HEK293 (cell line): ENCODE data around the gene CPNE4.

Source experiments
- CTCF ChIA-PET: fragments of 350-600 bp; formaldehyde crosslinking; extraction: SDS; loops from one replicate; lab custom pipeline; 2021; ENCODE audit warnings: antibody characterized with exemption; lab: Yijun Ruan, JAX
- POLR2A ChIA-PET: fragments of 300-600 bp; formaldehyde crosslinking; extraction: SDS; loops from one replicate; lab custom pipeline; 2020; ENCODE audit warnings: antibody characterized with exemption, inconsistent platforms; lab: Yijun Ruan, JAX
- H3K27ac ChIP-seq: fragments of 200-500 bp; sonication (Bioruptor generic); 2 replicates; pipeline ENCODE4 v1.5.1; 2014; ENCODE audit warnings: low read depth, low read length, control low read depth, inconsistent platforms; ENCODE audit errors: extremely low read depth
- H3K36me3 ChIP-seq, 2 experiments: fragments of 200-500 bp in 1 of 2; sonication (Bioruptor generic) in 1 of 2; 1 replicate in 1 of 2; 2 replicates in 1 of 2; pipeline ENCODE4 v1.5.1; 2014 to 2017; ENCODE audit warnings: inconsistent platforms in 2 of 2, low read length in 2 of 2; ENCODE audit not compliant: control insufficient read depth in 2 of 2, insufficient read depth in 1 of 2
- H3K4me1 ChIP-seq: fragments of 200-500 bp; sonication (Bioruptor generic); 2 replicates; pipeline ENCODE4 v1.5.1; 2014; ENCODE audit warnings: mild to moderate bottlenecking, low read length, inconsistent platforms; ENCODE audit not compliant: control insufficient read depth, insufficient read depth
- H3K4me3 ChIP-seq: 2 replicates; pipeline ENCODE4 v1.5.1; 2011; ENCODE audit warnings: low read depth, mild to moderate bottlenecking, control low read depth, low read length, moderate library complexity
- H3K9me3 ChIP-seq: fragments of 200-500 bp; sonication (Bioruptor generic); 2 replicates; pipeline ENCODE4 v1.5.1; 2014; ENCODE audit warnings: low read depth, low read length, inconsistent platforms; ENCODE audit not compliant: control insufficient read depth, insufficient read depth
- BCL11A ChIP-seq: fragments of 450-650 bp; formaldehyde crosslinking; IDR thresholded peaks from 2 replicates; pipeline ENCODE4 v1.5.1; 2016; ENCODE audit warnings: low read depth, missing biosample characterization, missing genetic modification characterization
- GFI1B ChIP-seq: fragments of 450-650 bp; formaldehyde crosslinking; IDR thresholded peaks from 2 replicates; pipeline ENCODE4 v1.5.1; 2016; ENCODE audit warnings: missing biosample characterization, missing genetic modification characterization
- HOXA7 ChIP-seq: sonication (generic); formaldehyde crosslinking; IDR thresholded peaks from 2 replicates; pipeline ENCODE4 v1.8.1; 2022; ENCODE audit warnings: missing genetic modification reagents, borderline replicate concordance
- KLF1 ChIP-seq: fragments of 450-650 bp; formaldehyde crosslinking; IDR thresholded peaks from 2 replicates; pipeline ENCODE4 v1.5.1; 2016; ENCODE audit warnings: missing biosample characterization, missing genetic modification characterization
- KLF9 ChIP-seq: fragments of 450-650 bp; formaldehyde crosslinking; IDR thresholded peaks from 2 replicates; pipeline ENCODE4 v1.5.1; 2016; ENCODE audit warnings: missing biosample characterization, missing genetic modification characterization, low read depth
- MYNN ChIP-seq: fragments of 450-650 bp; formaldehyde crosslinking; IDR thresholded peaks from 2 replicates; pipeline ENCODE4 v1.5.1; 2016; ENCODE audit warnings: missing biosample characterization, missing genetic modification characterization, borderline replicate concordance
- OVOL3 ChIP-seq: fragments of 450-650 bp; formaldehyde crosslinking; IDR thresholded peaks from 2 replicates; pipeline ENCODE4 v1.5.1; 2016; ENCODE audit warnings: missing biosample characterization, missing genetic modification characterization
- ZFP41 ChIP-seq: fragments of 450-650 bp; formaldehyde crosslinking; IDR thresholded peaks from 2 replicates; pipeline ENCODE4 v1.5.1; 2016; ENCODE audit warnings: missing biosample characterization, missing genetic modification characterization, borderline replicate concordance
- ZNF174 ChIP-seq: fragments of 450-650 bp; formaldehyde crosslinking; IDR thresholded peaks from 2 replicates; pipeline ENCODE4 v1.5.0; 2017; ENCODE audit warnings: missing biosample characterization, mild to moderate bottlenecking, missing genetic modification characterization
- ZNF221 ChIP-seq: fragments of 450-650 bp; formaldehyde crosslinking; IDR thresholded peaks from 2 replicates; pipeline ENCODE4 v1.5.1; 2017; ENCODE audit warnings: missing biosample characterization, missing genetic modification characterization, borderline replicate concordance
- ZNF266 ChIP-seq: fragments of 450-650 bp; formaldehyde crosslinking; IDR thresholded peaks from 2 replicates; pipeline ENCODE4 v1.5.1; 2016; ENCODE audit warnings: missing biosample characterization, missing genetic modification characterization, low read depth
- ZNF335 ChIP-seq: fragments of 450-650 bp; formaldehyde crosslinking; conservative IDR thresholded peaks from 2 replicates; pipeline ENCODE4 v1.5.1; 2016; ENCODE audit warnings: missing biosample characterization, missing genetic modification characterization
- ZNF366 ChIP-seq: fragments of 450-650 bp; formaldehyde crosslinking; conservative IDR thresholded peaks from 2 replicates; pipeline ENCODE4 v1.5.1; 2016; ENCODE audit warnings: missing biosample characterization, missing genetic modification characterization
- ZNF391 ChIP-seq: fragments of 450-650 bp; formaldehyde crosslinking; IDR thresholded peaks from 2 replicates; pipeline ENCODE4 v1.5.1; 2016; ENCODE audit warnings: low read depth, missing biosample characterization, missing genetic modification characterization, borderline replicate concordance
- ZNF394 ChIP-seq: fragments of 450-650 bp; formaldehyde crosslinking; IDR thresholded peaks from 2 replicates; pipeline ENCODE4 v1.5.1; 2016; ENCODE audit warnings: missing biosample characterization, missing genetic modification characterization, mild to moderate bottlenecking, moderate library complexity, borderline replicate concordance
- ZNF423 ChIP-seq: fragments of 450-650 bp; formaldehyde crosslinking; IDR thresholded peaks from 2 replicates; pipeline ENCODE4 v1.5.1; 2016; ENCODE audit warnings: missing biosample characterization, missing genetic modification characterization
- ZNF501 ChIP-seq: fragments of 450-650 bp; formaldehyde crosslinking; IDR thresholded peaks from 2 replicates; pipeline ENCODE4 v1.5.1; 2016; ENCODE audit warnings: missing biosample characterization, missing genetic modification characterization
- ZNF510 ChIP-seq: fragments of 450-650 bp; formaldehyde crosslinking; IDR thresholded peaks from 2 replicates; pipeline ENCODE4 v1.5.1; 2018; ENCODE audit warnings: mild to moderate bottlenecking, missing genetic modification characterization, missing biosample characterization; ENCODE audit not compliant: insufficient replicate concordance
- ZNF529 ChIP-seq: fragments of 450-650 bp; formaldehyde crosslinking; IDR thresholded peaks from 2 replicates; pipeline ENCODE4 v1.5.1; 2017; ENCODE audit warnings: missing genetic modification characterization, missing biosample characterization; ENCODE audit not compliant: insufficient replicate concordance
- ZNF548 ChIP-seq: fragments of 450-650 bp; formaldehyde crosslinking; IDR thresholded peaks from 2 replicates; pipeline ENCODE4 v1.5.1; 2016; ENCODE audit warnings: missing biosample characterization, missing genetic modification characterization
- ZNF549 ChIP-seq: fragments of 450-650 bp; IDR thresholded peaks from 2 replicates; pipeline ENCODE4 v1.5.1; 2018; ENCODE audit warnings: missing biosample characterization, missing genetic modification characterization, mild to moderate bottlenecking, inconsistent platforms, moderate library complexity
- ZNF571 ChIP-seq: fragments of 450-650 bp; formaldehyde crosslinking; IDR thresholded peaks from 2 replicates; pipeline ENCODE4 v1.5.0; 2017; ENCODE audit warnings: missing biosample characterization, missing genetic modification characterization
- ZNF701 ChIP-seq: fragments of 450-650 bp; formaldehyde crosslinking; IDR thresholded peaks from 2 replicates; pipeline ENCODE4 v1.5.1; 2016; ENCODE audit warnings: missing biosample characterization, missing genetic modification characterization
- ZNF707 ChIP-seq: fragments of 450-650 bp; formaldehyde crosslinking; IDR thresholded peaks from 2 replicates; pipeline ENCODE4 v1.5.1; 2016; ENCODE audit warnings: missing biosample characterization, missing genetic modification characterization
- ZNF76 ChIP-seq: fragments of 450-650 bp; formaldehyde crosslinking; IDR thresholded peaks from 2 replicates; pipeline ENCODE4; 2016; ENCODE audit warnings: low read depth, missing biosample characterization, missing genetic modification characterization, borderline replicate concordance
- ZNF776 ChIP-seq: fragments of 450-650 bp; formaldehyde crosslinking; IDR thresholded peaks from 2 replicates; pipeline ENCODE4 v1.5.0; 2017; ENCODE audit warnings: missing biosample characterization, missing genetic modification characterization, borderline replicate concordance
- ZNF791 ChIP-seq: fragments of 450-650 bp; formaldehyde crosslinking; IDR thresholded peaks from 2 replicates; pipeline ENCODE4 v1.5.1; 2016; ENCODE audit warnings: missing biosample characterization, missing genetic modification characterization
- ZNF843 ChIP-seq: fragments of 450-650 bp; formaldehyde crosslinking; IDR thresholded peaks from 2 replicates; pipeline ENCODE4 v1.5.1; 2016; ENCODE audit warnings: missing biosample characterization, missing genetic modification characterization
- TF ChIP-seq, protein P1 (sequence below): fragments of 450-650 bp; formaldehyde crosslinking; IDR thresholded peaks from 2 replicates; pipeline ENCODE4 v1.5.1; 2016; ENCODE audit warnings: missing biosample characterization, missing genetic modification characterization
- TF ChIP-seq, protein P2 (sequence below): fragments of 450-650 bp; formaldehyde crosslinking; IDR thresholded peaks from 2 replicates; pipeline ENCODE4 v1.5.1; 2017; ENCODE audit warnings: missing biosample characterization, mild to moderate bottlenecking, missing genetic modification characterization, moderate library complexity
- TF ChIP-seq, protein P3 (sequence below): IDR thresholded peaks from 2 replicates; pipeline ENCODE4 v1.6.1; 2011; ENCODE audit warnings: mild to moderate bottlenecking, low read depth, low read length, borderline replicate concordance
- TF ChIP-seq, protein P4 (sequence below): fragments of 450-650 bp; formaldehyde crosslinking; IDR thresholded peaks from 2 replicates; pipeline ENCODE4 v1.5.1; 2016; ENCODE audit warnings: missing biosample characterization, missing genetic modification characterization
- TF ChIP-seq, protein P5 (sequence below): fragments of 450-650 bp; formaldehyde crosslinking; IDR thresholded peaks from 2 replicates; pipeline ENCODE4 v1.5.1; 2016; ENCODE audit warnings: missing biosample characterization, missing genetic modification characterization

Gene CPNE4

GRCh38 chr3:131731709-131732108 is 303.1 kb downstream of the CPNE4 start:
- H3K36me3 ChIP-seq: no peaks in the 10 kb centered on the region
- H3K4me3 ChIP-seq: no peak overlapping the region
- H3K4me1 ChIP-seq: no peaks in the 10 kb centered on the region
- H3K9me3 ChIP-seq: no peaks in the 10 kb centered on the region
- ChIA-PET POLR2A (no interaction called here), CTCF (interaction anchor here (0.5 to 0.6 kb wide), 2 partner anchors 284 to 306 kb away, joined by 3 to 5 read pairs; no protein-coding TSS in a partner anchor)
- no peak overlapping the region for H3K27ac ChIP-seq
- TF ChIP-seq ZNF529 (tag by site-specific recombination) (no peak), ZFP41 (tag by site-specific recombination) (no peak), ZNF843 (no peak), ZNF391 (no peak), ZNF501 (no peak), ZNF394 (no peak), ZNF791 (no peak), ZNF548 (no peak), OVOL3 (tag by site-specific recombination) (no peak), ZNF707 (no peak), KLF9 (no peak), ZNF221 (tag by site-specific recombination) (no peak), ZNF335 (tag by site-specific recombination) (no peak), ZNF423 (tag by site-specific recombination) (no peak)
- TF ChIP-seq, protein P1, sequence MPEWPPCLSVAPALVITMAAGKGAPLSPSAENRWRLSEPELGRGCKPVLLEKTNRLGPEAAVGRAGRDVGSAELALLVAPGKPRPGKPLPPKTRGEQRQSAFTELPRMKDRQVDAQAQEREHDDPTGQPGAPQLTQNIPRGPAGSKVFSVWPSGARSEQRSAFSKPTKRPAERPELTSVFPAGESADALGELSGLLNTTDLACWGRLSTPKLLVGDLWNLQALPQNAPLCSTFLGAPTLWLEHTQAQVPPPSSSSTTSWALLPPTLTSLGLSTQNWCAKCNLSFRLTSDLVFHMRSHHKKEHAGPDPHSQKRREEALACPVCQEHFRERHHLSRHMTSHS (tag by site-specific recombination): no peak
- TF ChIP-seq, protein P2, sequence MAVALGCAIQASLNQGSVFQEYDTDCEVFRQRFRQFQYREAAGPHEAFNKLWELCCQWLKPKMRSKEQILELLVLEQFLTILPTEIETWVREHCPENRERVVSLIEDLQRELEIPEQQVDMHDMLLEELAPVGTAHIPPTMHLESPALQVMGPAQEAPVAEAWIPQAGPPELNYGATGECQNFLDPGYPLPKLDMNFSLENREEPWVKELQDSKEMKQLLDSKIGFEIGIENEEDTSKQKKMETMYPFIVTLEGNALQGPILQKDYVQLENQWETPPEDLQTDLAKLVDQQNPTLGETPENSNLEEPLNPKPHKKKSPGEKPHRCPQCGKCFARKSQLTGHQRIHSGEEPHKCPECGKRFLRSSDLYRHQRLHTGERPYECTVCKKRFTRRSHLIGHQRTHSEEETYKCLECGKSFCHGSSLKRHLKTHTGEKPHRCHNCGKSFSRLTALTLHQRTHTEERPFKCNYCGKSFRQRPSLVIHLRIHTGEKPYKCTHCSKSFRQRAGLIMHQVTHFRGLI (tag by site-specific recombination): no peak

DNA sequence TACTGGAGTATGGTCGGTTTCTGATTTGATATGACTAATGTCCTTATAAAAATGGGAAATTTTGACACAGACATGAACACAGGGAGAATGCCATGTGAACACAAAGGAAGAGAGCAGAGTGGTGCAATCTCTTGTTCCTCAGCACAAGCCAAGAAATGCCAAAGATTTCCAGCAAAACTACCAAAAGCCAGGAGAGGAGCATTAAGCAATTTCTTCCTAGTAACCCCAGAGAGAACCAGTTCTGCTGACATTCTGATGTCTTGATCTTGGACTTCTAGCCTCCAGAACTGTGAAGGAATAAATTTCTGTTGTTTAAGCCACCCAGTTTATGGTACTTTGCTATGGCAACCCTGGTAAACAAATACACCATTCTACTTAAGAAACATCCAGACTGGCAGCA is 304.2 kb downstream of the CPNE4 start:
- Histone ChIP-seq H3K9me3 (no peaks in the 10 kb centered on the region), H3K4me1 (no peaks in the 10 kb centered on the region), H3K27ac (no peak overlapping the region), H3K36me3 (no peaks in the 10 kb centered on the region), H3K4me3 (no peak overlapping the region)
- POLR2A ChIA-PET: no interaction called here
- no peak for TF ChIP-seq ZNF701 (tag by site-specific recombination)
- TF ChIP-seq MYNN (tag by site-specific recombination): no peak
- TF ChIP-seq ZNF76 (tag by site-specific recombination): no peak
- no peak for TF ChIP-seq KLF1 (tag by site-specific recombination)
- no peak for TF ChIP-seq GFI1B (tag by site-specific recombination)
- no peak for TF ChIP-seq ZNF174 (tag by site-specific recombination)
- TF ChIP-seq, protein P3, sequence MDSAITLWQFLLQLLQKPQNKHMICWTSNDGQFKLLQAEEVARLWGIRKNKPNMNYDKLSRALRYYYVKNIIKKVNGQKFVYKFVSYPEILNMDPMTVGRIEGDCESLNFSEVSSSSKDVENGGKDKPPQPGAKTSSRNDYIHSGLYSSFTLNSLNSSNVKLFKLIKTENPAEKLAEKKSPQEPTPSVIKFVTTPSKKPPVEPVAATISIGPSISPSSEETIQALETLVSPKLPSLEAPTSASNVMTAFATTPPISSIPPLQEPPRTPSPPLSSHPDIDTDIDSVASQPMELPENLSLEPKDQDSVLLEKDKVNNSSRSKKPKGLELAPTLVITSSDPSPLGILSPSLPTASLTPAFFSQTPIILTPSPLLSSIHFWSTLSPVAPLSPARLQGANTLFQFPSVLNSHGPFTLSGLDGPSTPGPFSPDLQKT: no peak
- TF ChIP-seq, protein P4, sequence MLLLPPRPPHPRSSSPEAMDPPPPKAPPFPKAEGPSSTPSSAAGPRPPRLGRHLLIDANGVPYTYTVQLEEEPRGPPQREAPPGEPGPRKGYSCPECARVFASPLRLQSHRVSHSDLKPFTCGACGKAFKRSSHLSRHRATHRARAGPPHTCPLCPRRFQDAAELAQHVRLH (tag by site-specific recombination): no peak
- no peak for TF ChIP-seq ZNF776
- no peak for TF ChIP-seq BCL11A (tag by site-specific recombination)
- no peak for TF ChIP-seq HOXA7 (CRISPR knock-in tag)
- TF ChIP-seq ZNF707: no peak
- TF ChIP-seq, protein P5, sequence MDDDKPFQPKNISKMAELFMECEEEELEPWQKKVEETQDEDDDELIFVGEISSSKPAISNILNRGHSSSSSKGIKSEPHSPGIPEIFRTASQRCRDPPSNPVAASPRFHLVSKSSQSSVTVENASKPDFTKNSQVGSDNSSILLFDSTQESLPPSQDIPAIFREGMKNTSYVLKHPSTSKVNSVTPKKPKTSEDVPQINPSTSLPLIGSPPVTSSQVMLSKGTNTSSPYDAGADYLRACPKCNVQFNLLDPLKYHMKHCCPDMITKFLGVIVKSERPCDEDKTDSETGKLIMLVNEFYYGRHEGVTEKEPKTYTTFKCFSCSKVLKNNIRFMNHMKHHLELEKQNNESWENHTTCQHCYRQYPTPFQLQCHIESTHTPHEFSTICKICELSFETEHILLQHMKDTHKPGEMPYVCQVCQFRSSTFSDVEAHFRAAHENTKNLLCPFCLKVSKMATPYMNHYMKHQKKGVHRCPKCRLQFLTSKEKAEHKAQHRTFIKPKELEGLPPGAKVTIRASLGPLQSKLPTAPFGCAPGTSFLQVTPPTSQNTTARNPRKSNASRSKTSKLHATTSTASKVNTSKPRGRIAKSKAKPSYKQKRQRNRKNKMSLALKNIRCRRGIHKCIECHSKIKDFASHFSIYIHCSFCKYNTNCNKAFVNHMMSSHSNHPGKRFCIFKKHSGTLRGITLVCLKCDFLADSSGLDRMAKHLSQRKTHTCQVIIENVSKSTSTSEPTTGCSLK: no peak
- TF ChIP-seq ZNF510 (tag by site-specific recombination): no peak
- TF ChIP-seq ZNF571 (tag by site-specific recombination): no peak
- TF ChIP-seq ZNF549 (tag by site-specific recombination): no peak
- TF ChIP-seq ZNF366 (tag by site-specific recombination): no peak
- no peak for TF ChIP-seq ZNF266 (tag by site-specific recombination)
- CTCF ChIA-PET: no interaction called here
